Measurements from ENCODE around the gene AOC2. TPM values are rescaled to one million over a fixed set of nuclear protein-coding genes. Genes with fewer than 3 reads are reported as not detected.

The AOC2 gene
- total and polyA plus RNA-seq, 2 of the 8 experiments (the other 6 are each of a cell fraction or from before 2014, with no cell fraction given) = 4.2 to 4.7 TPM

GRCh38 chr17:42895185-42895555 is 50.8 kb downstream of the AOC2 start (continued):
- no peak for TF ChIP-seq ASH2L (IDR thresholded peaks at IDR 0.05; ENCODE audit: low read length)
- TF ChIP-seq HDAC6 (IDR thresholded peaks at IDR 0.05; ENCODE audit: low read depth, low read length) = no peak
- TF ChIP-seq CHD2 (IDR thresholded peaks at IDR 0.05; ENCODE audit: low read length) = no peak
- TF ChIP-seq, protein P1, sequence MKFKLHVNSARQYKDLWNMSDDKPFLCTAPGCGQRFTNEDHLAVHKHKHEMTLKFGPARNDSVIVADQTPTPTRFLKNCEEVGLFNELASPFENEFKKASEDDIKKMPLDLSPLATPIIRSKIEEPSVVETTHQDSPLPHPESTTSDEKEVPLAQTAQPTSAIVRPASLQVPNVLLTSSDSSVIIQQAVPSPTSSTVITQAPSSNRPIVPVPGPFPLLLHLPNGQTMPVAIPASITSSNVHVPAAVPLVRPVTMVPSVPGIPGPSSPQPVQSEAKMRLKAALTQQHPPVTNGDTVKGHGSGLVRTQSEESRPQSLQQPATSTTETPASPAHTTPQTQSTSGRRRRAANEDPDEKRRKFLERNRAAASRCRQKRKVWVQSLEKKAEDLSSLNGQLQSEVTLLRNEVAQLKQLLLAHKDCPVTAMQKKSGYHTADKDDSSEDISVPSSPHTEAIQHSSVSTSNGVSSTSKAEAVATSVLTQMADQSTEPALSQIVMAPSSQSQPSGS (IDR thresholded peaks at IDR 0.05; ENCODE audit: low read length) = no peak
- no peak for TF ChIP-seq CEBPB (IDR thresholded peaks at IDR 0.05; ENCODE audit: low read depth, low read length)
- TF ChIP-seq JUND (IDR thresholded peaks at IDR 0.05; ENCODE audit: low read length) = no peak
- TF ChIP-seq TBP (IDR thresholded peaks at IDR 0.05; ENCODE audit: low read depth, low read length) = no peak
